HG03457 (cell line): Measurements from ENCODE around the gene KRTAP3-1.

ENCODE experiments used
- ATAC-seq: cut with Tn5 transposase; IDR thresholded peaks from one replicate; pipeline ENCODE4 v1.9.1; 2021; ENCODE audit warnings: moderate number of reproducible peaks; ENCODE audit not compliant: unreplicated experiment

Gene KRTAP3-1

GRCh38 chr17:40980596-40980995 lies 28.3 kb downstream of the KRTAP3-1 start:
- ATAC-seq: no peak

GRCh38 chr17:40980117-40980516 lies 28.8 kb downstream of the KRTAP3-1 start:
- no peak for ATAC-seq

- ATAC-seq: no peak
Measured at GRCh38 chr17:40978575-40979151, 30.3 kb downstream of the KRTAP3-1 start.

- ATAC-seq: no peak
Measured at GRCh38 chr17:40975516-40975915, 33.4 kb downstream of the KRTAP3-1 start.

GRCh38 chr17:40974366-40974765 lies 34.6 kb downstream of the KRTAP3-1 start:
- ATAC-seq: no peak

- ATAC-seq: no peak
Measured at GRCh38 chr17:40967582-40967981, 41.3 kb downstream of the KRTAP3-1 start.

- ATAC-seq: no peak
Measured at GRCh38 chr17:40966848-40967247, 42.1 kb downstream of the KRTAP3-1 start, which contains the start of gene KRT39. TSS of gene KRT39 (minus strand) at chr17:40966948. CDS start at chr17:40966856, 92 bp downstream.

- ATAC-seq: no peak
Measured at GRCh38 chr17:40963838-40964237, 45.1 kb downstream of the KRTAP3-1 start.

GRCh38 chr17:40962059-40962561 lies 46.8 kb downstream of the KRTAP3-1 start:
- no peak for ATAC-seq

- ATAC-seq: no peak
Measured at GRCh38 chr17:40961591-40961990, 47.3 kb downstream of the KRTAP3-1 start.

GRCh38 chr17:40960144-40960543 lies 48.8 kb downstream of the KRTAP3-1 start:
- no peak for ATAC-seq
